DMS 273 treated with DMSO at 0.1 percent for 48 hours (cell line): ENCODE results near the gene SLC38A10.
A peak's percentile ranks its signal among the peaks of the same experiment; 100 is the strongest.

Source experiments
- DNase-seq: peaks from one replicate; lab custom pipeline; 2025; lab: John Stamatoyannopoulos, UW

SLC38A10 gene

DNA sequence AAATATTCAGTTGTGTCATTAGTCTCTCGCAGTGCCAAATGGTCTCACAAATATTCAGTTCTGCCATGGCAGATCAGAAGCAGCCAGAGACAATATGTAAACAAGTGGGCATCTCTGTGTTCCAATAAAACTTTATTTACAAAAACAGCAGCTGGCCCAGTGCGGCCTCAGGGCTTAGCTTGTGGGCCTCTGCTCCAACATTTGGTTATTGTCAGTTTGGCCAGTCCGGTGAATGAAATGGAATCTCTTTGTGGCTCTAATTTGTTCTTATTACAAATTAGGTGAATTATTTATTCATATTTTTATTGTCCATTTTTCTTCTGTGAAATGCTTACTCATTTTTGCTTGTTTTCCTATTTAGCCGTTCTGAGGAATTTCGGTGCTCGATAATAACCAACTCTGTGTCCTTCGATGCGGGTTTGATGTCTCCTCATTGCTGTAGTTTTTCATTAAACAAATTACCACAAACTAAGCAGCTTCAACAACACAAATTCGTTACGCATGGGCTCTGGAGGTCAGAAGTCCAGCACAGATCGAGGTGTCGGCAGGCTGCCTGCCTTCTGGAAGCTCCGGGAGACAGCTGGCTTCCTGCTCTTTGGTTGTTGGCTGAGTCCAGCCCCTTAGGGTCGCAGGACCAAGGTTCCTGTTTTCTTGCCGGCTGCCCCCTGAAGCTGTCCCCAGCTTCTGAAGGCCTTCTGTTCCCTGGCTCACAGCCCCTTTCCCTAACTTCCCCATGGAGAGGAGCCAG lies 4.1 kb upstream of the SLC38A10 start:
- no peak for DNase-seq

DNA sequence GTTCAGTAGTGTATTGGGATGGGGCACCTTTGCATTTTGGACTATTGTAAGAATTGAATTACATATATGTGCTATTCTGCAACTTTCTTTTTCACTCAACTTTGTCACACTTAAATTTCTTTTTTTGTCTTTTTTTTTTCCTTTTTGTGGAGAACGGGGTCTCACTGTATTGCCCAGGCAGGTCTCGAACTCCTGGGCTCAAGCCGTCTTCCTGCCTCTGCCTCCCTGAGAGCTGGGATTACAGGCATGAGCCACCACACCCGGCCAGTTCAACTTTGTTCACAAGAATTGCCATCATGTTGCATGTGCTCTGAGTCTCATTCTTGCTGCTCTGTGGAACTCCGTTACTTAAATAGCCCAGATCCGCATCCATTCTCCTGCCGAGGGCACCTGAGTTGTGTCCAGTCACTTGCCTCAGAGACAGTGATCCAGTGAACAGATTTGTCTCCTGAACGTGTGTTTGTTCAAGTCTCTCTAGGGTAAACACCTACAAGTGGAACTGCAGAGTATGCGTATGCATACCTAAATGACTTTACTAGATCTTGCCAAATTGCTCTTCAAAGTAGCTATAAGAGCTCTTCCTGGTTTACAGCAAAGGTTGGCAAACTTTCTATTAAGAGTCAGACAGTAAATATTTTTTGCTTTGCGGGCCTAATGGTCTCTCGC lies 3.4 kb upstream of the SLC38A10 start:
- DNase-seq: no peak

DNA sequence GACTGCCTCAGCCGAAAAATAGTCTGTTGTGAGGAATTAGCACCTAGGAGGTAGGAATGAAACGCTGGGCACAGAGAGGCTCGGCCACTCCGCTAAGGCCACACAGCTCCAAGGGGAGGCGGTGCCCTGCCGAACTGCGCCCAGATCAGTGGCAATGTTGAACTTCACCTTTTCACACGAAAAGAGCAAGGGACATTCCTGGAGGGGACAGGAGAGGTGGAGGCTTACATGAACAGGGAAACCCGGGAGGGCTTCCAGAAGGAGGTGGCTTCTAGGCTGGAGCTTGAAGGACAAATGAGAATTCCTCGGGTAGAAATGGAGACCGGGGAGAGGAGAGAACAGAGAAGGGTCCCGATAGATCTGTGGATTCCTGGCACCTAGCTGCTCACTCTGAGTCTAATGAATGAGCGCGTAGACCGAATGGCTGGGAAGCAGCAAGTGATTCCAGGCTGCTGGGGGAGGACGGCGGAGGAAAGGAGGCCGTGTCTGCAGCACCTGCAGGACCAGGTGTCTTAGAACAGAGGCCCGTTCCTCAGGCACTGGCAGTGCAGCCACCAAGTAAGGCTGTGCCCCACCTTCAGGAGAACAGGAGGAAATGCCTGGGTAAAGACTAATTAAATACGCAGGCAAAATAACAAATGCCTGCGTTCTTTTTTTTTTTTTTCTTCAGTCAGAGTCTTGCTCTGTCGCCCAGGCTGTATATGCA lies 722 bp upstream of the SLC38A10 start:
- DNase-seq: peak; percentile 19

DNA sequence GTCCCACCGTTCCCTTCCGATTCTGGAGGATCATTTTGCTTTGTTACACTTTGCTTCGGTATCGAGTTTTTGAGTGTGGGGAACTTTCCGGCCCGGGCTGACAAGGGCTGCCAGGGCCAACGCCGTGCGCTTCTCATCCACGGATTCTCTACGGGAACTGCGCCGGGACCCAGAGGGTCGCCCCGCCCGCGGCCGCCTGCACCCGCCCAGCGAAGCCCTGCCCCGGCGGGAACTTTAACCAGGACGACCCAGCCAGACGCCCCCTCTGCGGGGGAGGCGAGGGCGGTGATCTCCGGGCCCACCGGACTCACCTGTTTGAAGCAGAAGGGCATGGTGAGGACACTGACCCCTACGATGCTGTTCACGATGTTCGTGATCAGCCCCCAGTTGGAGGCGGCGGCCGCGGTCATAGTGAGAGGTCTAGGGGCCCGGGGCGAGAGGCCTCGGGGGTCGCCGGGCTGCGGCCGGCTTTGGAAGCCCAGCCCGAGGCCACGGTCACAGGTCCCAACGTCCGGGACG lies 536 bp downstream of the SLC38A10 start:
- no peak for DNase-seq

DNA sequence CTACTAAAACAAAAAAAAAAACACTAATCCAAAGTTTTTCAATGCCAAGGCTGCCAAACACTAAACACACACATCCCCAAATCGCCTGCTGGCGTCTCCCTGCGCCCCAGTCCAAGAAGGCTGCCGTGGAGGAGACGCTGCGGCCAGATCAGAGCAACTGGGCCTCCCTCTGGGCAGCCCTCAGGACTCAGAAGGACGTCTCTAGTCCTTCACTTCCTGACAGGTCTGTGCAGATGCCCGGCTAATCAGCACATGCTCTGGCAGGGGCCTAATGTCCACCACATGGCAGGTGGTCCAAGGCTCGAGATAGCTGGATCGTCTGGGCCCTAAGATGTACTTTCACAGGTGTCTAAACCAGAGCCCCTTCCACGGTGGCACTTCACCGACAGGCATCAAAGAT lies 2.7 kb downstream of the SLC38A10 start:
- DNase-seq: no peak

DNA sequence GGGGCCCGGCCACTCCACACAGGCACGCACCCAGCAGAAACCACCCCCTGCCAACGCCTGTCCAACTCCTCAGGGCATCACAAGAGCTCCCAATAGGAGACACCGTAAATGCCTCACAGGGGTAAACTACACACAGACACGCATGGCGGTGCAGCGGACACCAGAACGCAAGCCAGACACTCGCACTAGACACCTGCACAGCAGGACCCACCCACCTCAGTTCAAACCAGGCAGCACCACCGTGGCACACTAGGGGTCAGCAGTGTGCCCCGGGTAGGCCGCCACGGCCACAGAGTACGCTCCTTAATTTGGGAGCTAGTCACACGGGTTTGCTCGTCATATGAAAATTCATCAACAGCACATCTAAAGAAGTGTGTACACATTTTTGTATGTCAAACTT lies 3.4 kb downstream of the SLC38A10 start:
- DNase-seq: no peak

DNA sequence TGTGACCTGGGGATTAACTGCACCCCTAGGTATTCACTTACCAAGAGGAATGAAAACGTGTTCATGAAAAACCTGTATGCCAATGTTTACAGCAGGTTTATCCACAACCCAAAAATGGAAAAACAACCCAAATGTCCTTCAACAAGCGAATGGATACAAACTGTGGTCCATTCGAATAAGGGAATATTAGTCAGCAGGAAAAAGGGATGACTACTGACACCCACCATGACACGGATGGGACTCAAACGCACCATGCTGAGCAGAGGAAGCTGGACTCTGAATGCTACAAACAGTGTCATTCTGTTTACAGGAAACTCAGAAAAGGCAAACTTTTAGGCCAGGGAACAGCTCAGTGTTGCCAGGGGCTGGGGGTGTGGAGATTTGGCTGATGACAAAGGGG lies 4.9 kb downstream of the SLC38A10 start:
- DNase-seq: no peak

DNA sequence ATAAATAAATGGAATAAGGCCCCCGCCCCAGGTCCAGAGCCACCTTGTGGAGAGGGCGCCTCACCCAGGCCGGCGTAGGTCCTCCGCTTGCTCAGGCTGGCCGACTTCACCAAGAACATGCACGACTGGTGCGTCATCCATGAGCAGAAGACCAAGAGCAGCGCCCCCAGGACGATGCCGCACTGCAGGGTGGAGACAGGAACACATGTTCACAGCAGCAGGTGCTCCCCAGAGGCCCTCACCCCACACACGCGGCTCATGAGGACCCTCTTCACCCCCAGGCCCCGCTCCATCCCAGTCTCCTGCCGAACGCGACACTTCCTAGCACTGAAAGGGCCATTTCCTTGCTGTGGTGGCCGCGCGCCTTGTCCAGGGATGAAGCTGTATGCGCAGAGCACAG lies 5.5 kb downstream of the SLC38A10 start:
- no peak for DNase-seq

DNA sequence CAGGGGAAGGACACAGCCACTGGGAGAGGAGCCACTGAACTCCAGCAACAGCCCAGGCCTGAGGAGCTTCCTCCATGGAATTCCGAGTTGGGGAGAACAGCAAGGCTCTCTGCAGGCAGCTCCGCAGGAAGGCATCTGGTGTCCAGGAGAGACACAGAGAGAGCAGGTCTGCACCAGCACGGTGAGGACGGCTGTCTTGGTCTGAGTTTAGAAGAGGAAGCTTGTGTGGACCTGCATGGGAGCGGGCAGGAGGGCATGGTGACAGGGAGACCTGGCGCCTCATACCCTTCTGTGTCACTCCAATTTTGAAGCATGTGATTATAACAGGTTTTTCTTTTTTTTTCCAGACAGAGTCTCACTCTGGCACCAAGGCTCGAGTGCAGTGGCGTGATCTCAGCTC lies 6.4 kb downstream of the SLC38A10 start:
- no peak for DNase-seq

DNA sequence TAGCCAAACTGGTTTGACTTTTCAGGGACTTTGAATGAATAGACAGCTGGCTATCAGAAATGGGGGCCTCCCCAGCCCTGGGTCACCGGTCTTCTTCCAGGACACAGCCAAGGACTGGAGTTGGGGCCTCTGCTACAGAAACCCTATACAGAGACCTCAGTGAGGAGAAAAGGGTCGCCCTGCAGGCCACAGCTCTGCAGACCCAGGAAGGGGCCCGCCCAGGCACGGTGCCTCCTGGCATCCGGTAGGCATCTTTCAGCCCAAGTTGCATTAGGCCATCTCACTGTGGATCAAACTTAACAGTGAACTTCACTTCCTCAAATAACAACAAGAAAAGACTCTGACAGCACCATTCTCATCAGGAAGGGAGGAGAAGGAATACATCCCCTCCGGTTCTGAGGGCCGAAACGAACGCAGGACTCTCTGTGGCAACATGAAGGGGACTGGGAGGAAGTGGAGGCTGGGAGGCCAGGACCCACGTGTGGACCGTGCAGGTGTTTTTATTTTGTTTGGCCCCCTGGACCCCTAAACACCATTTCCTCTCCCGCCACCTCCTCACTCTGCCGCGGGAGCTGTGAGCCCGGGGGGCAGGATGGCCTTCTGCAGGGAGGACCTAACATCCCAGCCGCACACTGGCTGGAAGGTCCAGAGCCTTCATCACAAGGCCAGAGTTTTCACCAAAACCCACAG lies 7.2 kb downstream of the SLC38A10 start:
- DNase-seq: no peak

DNA sequence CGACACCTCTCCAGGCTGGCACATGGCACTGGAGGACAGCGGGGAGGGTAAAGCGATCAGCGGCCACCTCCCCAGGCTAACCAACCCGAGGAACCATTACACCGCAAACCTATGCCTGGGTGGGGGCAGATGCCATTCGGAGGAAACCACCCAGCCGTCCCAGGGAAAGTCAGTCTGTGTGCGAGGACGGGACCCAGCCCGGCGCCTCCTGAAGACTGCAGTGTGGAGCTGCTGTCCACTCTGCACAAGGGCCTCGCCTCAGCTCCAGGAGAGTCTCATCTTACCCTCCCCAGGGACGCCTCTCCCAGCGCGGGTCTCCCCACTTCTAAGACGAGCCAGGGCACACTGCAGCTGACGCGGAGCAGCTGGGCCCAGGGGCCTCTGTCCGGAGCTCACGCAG lies 8.0 kb downstream of the SLC38A10 start:
- DNase-seq: no peak

DNA sequence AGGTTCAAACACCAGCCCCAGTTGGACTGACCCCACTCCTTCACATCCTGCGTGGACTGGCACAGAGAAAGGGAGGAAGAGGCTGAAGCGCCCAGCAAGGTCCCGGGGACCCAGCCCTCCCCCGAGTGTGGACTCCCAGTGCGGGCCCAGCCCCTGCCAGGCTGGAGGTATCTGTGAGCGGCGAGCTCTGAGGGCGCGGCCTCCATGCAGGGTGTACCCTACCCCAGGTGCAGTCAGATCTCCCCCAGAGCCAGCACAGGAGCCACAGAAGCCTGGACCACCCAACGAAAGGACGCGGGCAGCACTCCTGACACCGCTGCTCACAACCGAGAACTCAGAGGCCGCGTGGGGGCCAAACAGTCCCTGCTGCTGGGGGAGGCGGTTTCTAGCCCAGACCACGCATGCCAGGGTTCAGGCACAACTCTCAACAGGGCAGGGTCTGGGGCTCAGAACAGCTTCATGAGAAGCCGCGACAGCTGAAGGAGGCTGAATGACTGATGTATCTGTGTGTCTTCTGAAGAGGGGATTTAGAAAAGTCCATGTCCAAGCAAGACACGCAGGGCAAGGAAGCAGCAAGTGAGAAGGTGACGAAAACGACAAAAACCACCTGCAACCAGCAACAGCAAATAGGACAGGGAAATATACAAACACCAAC lies 8.5 kb downstream of the SLC38A10 start:
- no peak for DNase-seq

DNA sequence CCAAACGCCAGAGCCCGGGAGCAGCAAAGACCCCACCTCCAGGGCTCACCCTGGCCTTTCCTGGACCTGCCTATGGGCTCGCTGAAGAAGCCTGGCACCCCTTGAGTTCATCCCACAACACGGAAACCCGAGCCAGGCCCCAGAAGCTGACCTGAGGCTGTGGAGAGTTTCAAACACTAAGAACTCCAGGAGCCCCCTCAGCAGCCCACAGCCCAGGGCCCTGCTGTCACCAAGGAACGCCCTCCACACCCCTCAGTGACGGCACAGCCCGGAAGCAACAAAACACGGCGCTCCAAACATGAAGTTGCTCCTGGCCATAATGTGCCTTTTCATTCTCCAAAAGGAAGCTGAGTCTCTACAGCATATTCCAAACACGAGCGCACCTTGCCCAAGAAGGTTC lies 9.2 kb downstream of the SLC38A10 start:
- DNase-seq: no peak

DNA sequence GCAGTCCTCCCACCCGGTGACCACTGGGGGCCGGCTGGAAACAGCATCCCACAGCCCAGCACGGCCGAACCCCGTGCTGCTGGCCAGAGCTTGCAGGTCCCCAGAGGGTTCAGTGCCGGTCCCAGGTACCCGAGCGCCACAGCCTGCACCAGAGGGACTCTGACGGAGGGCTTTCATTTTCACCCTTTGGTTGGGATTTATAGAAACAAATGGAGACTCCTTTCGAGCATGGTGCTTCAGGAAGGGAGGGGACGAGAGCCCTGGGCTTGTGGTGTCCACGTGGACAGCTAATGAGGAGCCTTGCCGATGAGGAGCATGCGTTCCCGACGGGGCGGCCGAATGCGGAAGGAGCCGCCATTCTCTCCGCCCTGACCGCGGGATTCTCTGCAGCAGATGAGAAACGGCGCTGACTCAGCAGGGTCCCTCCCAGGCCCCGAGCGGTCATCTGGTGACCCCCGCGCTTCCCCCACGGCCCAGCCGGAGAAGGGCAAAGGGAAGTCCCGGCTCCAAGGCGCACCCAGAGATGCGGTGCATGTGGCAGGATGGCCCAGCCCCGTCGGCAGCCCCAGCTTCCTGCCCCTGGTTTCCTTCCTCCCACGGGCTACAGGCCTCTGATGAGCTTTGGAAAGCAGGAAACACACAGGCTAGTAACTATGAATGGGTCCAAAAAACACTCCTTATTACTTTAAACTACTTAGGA lies 9.8 kb downstream of the SLC38A10 start:
- DNase-seq: no peak

DNA sequence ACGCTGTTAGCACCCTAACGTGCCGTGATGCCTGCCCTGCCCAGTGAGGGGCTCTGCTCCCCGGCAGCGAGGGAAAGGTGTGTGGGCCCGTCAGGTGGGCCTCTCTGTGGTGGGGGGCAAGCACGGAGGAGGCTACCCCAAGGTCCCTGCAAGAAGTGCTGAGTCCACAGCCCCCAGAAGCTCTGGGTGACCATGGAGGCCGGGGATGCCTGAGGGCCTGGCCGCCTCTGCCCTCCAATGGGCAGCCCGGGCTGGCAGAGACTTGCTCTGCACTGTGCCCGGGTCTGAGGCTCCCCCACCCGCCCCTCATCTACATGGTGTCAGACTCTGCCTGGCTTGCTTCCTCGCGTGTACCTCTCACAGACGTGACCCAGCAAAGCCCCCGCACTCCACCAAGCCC lies 12.2 kb downstream of the SLC38A10 start:
- DNase-seq: no peak

DNA sequence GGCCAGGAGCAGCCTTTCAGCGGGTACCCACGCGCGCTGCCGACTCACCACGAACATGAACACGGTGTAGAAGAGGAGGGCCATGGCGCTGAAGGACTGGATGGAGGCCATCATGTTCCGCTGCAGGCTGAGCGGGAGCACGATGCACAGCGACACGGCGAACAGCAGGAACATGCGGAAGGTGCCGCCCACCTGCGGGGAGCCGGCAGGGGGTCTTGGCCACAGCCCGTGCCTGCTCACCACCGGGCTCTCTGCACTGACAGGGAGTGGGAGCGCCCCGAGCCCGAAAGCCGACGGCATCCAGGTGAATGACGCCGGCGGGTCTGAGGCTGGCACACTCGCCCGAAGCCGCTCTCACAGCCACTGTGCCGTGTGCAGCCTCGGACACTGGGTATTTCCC lies 13.0 kb downstream of the SLC38A10 start:
- no peak for DNase-seq

DNA sequence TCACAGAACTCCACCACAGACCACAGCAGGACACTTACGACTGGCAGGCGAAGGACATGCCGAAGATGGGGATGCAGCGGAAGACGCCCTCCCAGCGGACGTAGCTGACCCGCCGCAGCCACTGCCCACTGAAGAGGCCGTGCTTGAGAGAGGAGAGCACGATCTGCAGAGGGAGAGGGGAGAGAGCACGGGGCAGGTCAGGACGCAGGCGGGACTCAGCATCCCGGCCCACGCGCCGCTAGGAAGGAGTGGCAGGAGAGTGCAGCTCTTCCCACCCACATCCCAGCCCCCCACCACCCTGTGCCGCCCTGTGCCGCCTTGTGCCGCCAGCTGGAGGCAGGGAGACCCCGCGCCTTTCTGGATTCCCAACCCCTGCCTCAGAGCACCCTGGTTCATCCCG lies 14.5 kb downstream of the SLC38A10 start:
- no peak for DNase-seq

DNA sequence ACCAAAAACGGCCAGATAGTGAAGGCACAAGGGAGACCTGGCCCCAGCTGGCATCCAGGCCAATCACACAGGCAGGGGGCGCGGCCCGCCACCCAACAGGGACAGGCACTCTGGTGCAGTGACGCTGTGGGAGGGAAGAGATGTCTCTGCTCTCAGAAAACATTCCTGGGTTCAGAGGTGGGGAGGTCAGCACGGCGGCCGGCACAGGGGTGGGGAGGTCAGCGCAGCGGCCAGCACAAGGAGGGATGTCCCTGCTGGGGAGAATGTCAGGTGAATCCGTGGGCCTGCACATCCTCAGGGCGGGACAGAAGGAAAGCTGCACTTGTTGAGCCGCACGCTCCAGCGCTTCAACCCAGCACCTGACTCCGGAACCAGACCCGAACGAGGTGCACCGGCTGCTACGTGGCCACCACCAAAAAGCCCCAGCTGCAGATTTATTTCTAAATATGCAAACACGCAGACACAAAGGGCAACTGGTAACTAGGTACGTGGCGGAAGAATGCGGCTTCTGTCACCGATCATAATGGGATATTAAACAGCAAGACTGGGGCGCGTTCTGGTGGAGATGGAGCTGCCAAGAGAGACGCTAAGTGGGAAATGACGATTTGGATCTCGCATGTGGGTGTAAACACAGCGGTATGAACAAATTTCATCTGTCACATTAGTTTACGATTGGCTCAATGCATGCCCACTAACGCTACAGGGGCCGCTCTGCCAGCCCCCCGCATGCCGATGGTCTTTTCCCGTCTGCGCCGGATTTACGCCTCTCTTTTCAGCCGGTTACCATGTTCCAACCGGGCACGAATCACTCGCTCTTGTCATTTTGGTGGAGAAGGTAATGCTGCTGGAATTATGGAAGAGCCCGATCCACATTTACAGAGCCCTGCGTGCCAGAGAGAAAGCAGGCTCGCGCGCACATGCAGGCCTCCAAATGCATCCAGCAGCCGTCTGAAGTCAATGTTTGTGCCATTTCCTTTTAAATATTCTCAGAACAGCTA lies 15.5 kb downstream of the SLC38A10 start:
- DNase-seq: no peak

DNA sequence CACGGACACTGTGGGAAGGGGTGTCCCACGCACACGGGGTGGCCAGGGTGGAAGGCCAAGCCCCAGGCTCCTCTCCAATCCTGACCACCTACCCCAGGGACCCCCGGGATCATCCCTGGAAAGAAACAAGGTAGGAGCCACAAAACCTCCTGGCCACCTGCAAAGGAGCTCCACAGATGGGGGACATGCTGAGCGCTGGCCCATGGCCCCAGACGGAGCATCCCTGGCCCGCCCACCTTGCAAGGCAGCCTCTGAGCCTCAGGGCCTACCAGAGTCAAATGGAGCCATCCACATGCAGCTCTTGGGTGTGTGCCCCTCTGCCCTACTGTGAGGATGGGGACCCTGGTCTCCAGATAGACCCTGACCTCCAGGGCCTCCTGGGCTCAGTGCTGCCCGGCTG lies 16.3 kb downstream of the SLC38A10 start:
- DNase-seq: no peak
